Effector memory CD8-positive, alpha-beta T cell (primary cell): Measurements from ENCODE around the gene JAG1.
"Not testable (repeated sequence)": the region's sequence is repeated elsewhere in the genome, so short reads cannot be mapped to it uniquely, and the experiment has no call there.

Source experiments
- ATAC-seq: fragments of 150-1000 bp; cut with Tn5 transposase; replicated peaks from 2 replicates; pipeline ENCODE4 v1.10.0; 2021; ENCODE audit warnings: mild to moderate bottlenecking, moderate library complexity
- DNase-seq, 3 experiments: peaks; one replicate each; pipeline ENCODE4 v3.0.0; 2021
- H3K27ac Mint-ChIP-seq, 2 donors: one replicate each; pipeline ENCODE4 v1.8.0; 2022; ENCODE audit warnings: mild to moderate bottlenecking in 2 of 2, mixed read lengths in 2 of 2, moderate library complexity in 2 of 2
- H3K27me3 Mint-ChIP-seq, 2 donors: one replicate each; pipeline ENCODE4 v1.8.0; 2022; ENCODE audit warnings: mixed read lengths in 2 of 2
- H3K36me3 Mint-ChIP-seq: one replicate; pipeline ENCODE4 v1.8.0; 2022; ENCODE audit warnings: mild to moderate bottlenecking, moderate library complexity, mixed read lengths; ENCODE audit not compliant: insufficient read depth
- H3K4me1 Mint-ChIP-seq, 2 donors: one replicate each; pipeline ENCODE4 v1.8.0; 2022; ENCODE audit warnings: low read depth in 2 of 2, mixed read lengths in 2 of 2
- H3K4me3 Mint-ChIP-seq, 2 donors: one replicate each; pipeline ENCODE4 v1.8.0; 2022; ENCODE audit warnings: mild to moderate bottlenecking in 2 of 2, mixed read lengths in 2 of 2, moderate library complexity in 2 of 2
- H3K9me3 Mint-ChIP-seq, 2 donors: one replicate each; pipeline ENCODE4 v1.8.0; 2022; ENCODE audit warnings: mixed read lengths in 2 of 2

JAG1 gene

GRCh38 chr20:10591946-10592521 is 81.8 kb downstream of the JAG1 start:
- no peak overlapping the region for H3K27ac Mint-ChIP-seq
- no peaks in the 10 kb centered on the region for H3K27me3 Mint-ChIP-seq
- no peak for DNase-seq
- peaks cover 3 to 7% of the 10 kb centered on the region in 2 donors for H3K4me1 Mint-ChIP-seq
- H3K4me3 Mint-ChIP-seq = no peak overlapping the region
- no peak for ATAC-seq
- H3K36me3 Mint-ChIP-seq = no peaks in the 10 kb centered on the region
- no peaks in the 10 kb centered on the region for H3K9me3 Mint-ChIP-seq

DNA sequence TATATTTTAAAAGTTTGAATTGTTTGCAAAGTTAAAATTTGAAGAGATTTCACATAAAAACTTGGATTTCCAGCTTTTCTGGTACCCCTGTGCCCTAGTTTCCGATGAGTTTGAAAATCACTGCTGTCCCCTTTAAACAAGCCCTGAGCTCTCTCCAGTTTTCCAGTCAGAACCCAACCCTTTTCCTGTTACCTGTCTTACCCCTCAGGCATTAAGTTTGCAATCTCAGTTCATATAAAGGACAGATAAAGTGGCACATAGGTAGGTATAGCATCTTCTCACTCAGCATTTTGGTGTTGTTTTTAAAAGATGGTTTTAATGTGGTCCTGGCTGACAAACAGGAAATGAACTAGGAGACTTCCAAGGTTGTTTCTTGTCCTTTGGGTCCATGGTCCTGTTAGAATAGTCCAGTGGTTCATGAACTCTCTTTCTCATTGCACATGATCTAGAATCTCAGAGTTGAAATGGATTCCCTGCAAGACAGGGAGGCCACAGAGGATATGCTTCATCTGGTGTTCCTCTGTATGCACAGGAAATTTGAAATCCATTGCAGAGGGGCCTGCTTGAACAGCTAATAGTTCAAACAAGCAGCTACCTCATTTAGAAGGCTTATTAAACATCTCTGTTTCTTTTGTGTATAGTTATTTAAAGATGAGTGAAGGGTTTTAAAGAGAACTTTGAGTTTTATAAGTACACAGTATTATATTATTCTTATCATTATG is 82.7 kb downstream of the JAG1 start:
- ATAC-seq = no peak
- peak overlapping the region in 1 of 2 donors; percentile 46 for H3K27ac Mint-ChIP-seq
- H3K9me3 Mint-ChIP-seq = no peaks in the 10 kb centered on the region
- peaks cover 3 to 7% of the 10 kb centered on the region in 2 donors for H3K4me1 Mint-ChIP-seq
- no peak overlapping the region for H3K4me3 Mint-ChIP-seq
- no peaks in the 10 kb centered on the region for H3K36me3 Mint-ChIP-seq
- H3K27me3 Mint-ChIP-seq = no peaks in the 10 kb centered on the region
- DNase-seq = no peak

DNA sequence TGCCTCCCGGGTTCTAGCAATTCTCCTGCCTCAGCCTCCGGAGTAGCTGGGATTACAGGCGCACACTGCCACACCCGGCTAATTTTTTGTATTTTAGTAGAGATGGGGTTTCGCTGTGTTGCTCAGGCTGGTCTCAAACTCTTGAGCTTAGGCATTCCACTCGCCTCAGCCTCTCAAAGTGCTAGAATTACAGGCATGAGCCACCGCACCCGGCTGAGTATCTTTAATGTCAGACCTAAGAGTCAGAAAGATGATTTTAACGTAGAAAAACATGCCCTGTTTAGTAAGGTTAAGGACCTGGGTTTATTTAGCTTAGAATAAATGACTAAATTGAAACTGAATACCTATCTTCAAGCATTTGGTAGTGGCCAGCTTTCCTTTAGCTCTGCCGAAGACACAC is 83.4 kb downstream of the JAG1 start:
- H3K4me1 Mint-ChIP-seq, H3K27me3 Mint-ChIP-seq, H3K36me3 Mint-ChIP-seq, H3K4me3 Mint-ChIP-seq, H3K27ac Mint-ChIP-seq, H3K9me3 Mint-ChIP-seq, DNase-seq, ATAC-seq: not testable (repeated sequence)
